ENCODE measurements around the gene LDB2.

The LDB2 gene

GRCh38 chr4:16884673-16885460 lies 13.6 kb downstream of the LDB2 start:
- no peak for FAIRE-seq

- FAIRE-seq, result no peak
Observed at GRCh38 chr4:16883806-16884205, 14.6 kb downstream of the LDB2 start.

- no peak for FAIRE-seq
Observed at GRCh38 chr4:16881151-16881884, 17.1 kb downstream of the LDB2 start.

- FAIRE-seq, result no peak
Observed at GRCh38 chr4:16875487-16875886, 23.0 kb downstream of the LDB2 start.

GRCh38 chr4:16869594-16870245 lies 28.7 kb downstream of the LDB2 start:
- FAIRE-seq, result no peak

DNA sequence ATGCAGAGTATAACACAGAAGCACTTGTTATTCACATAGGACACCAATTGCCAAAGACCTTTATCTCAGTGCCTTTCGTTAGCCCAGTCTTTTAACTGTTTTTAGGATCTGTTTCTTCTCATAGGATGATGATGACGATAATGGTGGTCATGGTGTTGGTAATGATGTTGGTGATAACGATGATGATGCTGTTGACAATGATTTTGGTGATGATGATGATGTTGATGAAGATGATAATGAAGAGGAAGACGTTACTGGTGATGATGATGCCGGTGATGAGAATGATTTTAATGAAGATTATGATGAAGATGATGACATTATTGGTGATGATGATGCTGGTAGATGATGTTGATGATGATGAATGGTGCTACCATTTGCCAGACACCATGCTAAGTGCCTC lies 29.8 kb downstream of the LDB2 start:
- no peak for FAIRE-seq

GRCh38 chr4:16867827-16868226 lies 30.6 kb downstream of the LDB2 start:
- no peak for FAIRE-seq

GRCh38 chr4:16866974-16867373 lies 31.5 kb downstream of the LDB2 start:
- FAIRE-seq, result no peak

- no peak for FAIRE-seq
Observed at GRCh38 chr4:16865897-16866283, 32.6 kb downstream of the LDB2 start.

DNA sequence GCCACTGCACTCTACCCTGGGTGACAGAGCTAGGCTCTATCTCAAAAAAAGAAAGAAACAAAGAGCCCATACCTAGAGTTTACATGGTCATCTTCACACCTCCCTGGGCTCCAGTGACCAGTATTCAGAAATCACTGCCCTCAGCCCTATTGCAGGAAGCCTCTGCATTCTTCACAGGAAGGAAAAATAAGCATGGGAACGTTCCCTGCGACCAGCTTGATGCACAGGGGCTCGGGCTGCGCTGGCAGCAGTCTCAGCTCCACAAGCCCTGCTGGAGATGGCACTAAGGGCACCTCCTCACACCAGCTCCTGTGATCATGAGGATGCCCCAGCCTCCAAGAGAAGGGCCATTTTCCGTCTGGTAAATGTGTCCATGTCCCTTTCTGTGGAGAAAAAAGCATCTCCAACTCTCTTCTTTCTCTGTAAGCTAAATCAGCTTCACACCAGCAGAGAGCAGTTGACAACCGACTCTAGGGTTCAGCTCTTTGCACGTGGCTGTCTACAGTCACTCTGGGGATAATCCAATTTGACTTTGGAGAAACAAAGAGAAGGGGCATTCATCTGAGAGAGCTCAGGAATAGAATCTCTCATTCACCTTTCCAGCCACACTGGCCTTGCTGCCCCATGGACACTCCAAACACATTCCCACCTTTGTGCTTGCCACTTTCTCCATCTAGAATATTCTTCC lies 33.1 kb downstream of the LDB2 start:
- FAIRE-seq, result no peak

GRCh38 chr4:16864199-16864598 lies 34.2 kb downstream of the LDB2 start:
- no peak for FAIRE-seq

- no peak for FAIRE-seq
Observed at GRCh38 chr4:16862697-16863096, 35.7 kb downstream of the LDB2 start.

- no peak for FAIRE-seq
Observed at GRCh38 chr4:16860516-16860915, 37.9 kb downstream of the LDB2 start.

GRCh38 chr4:16859031-16859430 lies 39.4 kb downstream of the LDB2 start:
- no peak for FAIRE-seq

DNA sequence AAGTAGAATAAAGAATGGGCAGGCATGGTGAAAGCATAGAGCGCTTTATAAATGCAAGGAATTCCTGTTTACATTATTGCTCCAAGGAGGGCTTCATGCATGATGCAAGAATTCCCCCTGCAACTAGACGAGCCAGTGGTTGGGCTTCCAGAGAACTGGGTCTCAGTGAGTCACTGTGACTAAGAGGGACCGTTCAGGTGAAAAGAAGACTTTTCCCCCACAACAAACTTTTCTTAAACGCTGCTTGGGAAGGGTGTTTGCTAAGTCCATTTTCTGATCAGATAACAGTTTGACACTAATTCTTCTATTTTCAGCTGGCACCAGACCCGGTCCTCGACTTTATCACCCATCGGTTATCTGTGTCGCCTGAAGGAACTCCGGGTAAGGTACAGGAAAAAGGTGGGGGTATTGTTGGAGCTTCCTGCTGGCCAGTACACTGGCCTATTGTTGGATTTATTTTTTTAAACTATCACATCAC lies 40.1 kb downstream of the LDB2 start:
- no peak for FAIRE-seq

GRCh38 chr4:16857425-16857824 lies 41.0 kb downstream of the LDB2 start:
- no peak for FAIRE-seq

- FAIRE-seq, result no peak
Observed at GRCh38 chr4:16853640-16854039, 44.8 kb downstream of the LDB2 start.

- no peak for FAIRE-seq
Observed at GRCh38 chr4:16852644-16853043, 45.8 kb downstream of the LDB2 start.

- FAIRE-seq, result no peak
Observed at GRCh38 chr4:16852228-16852627, 46.2 kb downstream of the LDB2 start.

DNA sequence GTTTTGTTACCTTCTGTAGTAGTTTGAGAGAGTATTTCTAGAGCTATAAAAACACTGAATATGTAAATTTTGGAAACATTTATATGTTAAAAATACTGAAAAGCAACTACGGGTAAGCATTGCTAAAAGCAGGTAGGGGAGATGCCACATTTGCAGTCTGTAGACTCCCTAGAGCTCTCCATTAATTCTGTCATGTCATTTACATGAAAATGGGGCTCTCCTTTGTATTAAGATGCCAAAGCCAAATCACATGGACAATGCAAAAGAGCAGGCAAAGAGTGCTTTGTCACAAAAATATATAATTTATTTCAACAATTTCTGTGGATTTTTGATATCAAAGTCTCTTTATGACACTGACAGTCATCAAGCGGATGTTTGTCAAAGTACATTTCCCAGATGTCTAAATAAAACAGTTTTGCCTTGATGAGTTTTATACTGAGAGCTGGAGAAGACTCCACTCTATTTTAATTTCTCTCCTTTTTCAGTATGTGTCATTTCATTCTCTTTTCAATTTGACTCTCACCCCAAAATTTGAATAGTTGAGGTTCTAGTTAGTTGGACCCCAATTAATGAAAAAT lies 51.8 kb downstream of the LDB2 start:
- FAIRE-seq, result no peak

GRCh38 chr4:16844816-16845586 lies 53.4 kb downstream of the LDB2 start:
- FAIRE-seq, result no peak

Data from TTC549 (cell line).